ENCODE data around the gene DPP3. TPM values are rescaled to one million over a fixed set of nuclear protein-coding genes. Genes with fewer than 3 reads are reported as not detected.
A peak's percentile ranks its signal among the peaks of the same experiment; 100 is the strongest.

Gene DPP3
- total RNA-seq, 2 donors from 2014 or later: 67.9 to 117 TPM

- Mint-ChIP-seq H3K27ac (peak overlapping the region; percentile 31), H3K9me3 (no peaks in the 10 kb centered on the region), H3K27me3 (no peaks in the 10 kb centered on the region), H3K36me3 (ENCODE audit: low read depth) (peaks cover 20% of the 10 kb centered on the region), H3K4me1 (no peaks in the 10 kb centered on the region), H3K4me3 (no peak overlapping the region)
- no peak for ATAC-seq (replicated peaks)
Observed at GRCh38 chr11:66471142-66471541, 9.1 kb upstream of the DPP3 start.

- Mint-ChIP-seq H3K27ac (no peak overlapping the region), H3K4me3 (no peak overlapping the region), H3K4me1 (no peaks in the 10 kb centered on the region), H3K36me3 (ENCODE audit: low read depth) (peaks cover 20% of the 10 kb centered on the region), H3K9me3 (no peaks in the 10 kb centered on the region), H3K27me3 (no peaks in the 10 kb centered on the region)
- no peak for ATAC-seq (replicated peaks)
Observed at GRCh38 chr11:66472054-66472453, 8.2 kb upstream of the DPP3 start.

DNA sequence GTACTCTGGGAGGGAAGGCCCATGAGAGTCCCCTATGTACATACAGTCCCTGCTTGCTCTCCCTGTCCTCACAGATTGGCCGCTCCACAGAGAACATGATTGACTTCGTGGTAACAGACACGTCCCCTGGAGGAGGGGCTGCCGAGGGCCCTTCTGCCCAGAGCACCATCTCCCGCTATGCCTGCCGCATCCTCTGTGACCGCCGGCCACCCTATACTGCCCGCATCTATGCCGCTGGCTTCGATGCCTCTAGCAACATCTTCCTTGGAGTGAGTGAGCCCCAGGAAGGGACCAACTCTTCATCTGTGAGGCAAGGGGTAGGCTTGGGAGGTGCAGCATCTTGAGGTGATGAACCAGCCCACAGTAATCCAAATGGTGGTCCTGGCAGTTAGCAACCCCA, 7.1 kb upstream of the DPP3 start:
- H3K9me3 Mint-ChIP-seq: no peaks in the 10 kb centered on the region
- no peak overlapping the region for H3K27ac Mint-ChIP-seq
- no peaks in the 10 kb centered on the region for H3K27me3 Mint-ChIP-seq
- peaks cover 16% of the 10 kb centered on the region for H3K36me3 Mint-ChIP-seq (ENCODE audit: low read depth)
- no peak for ATAC-seq (replicated peaks)
- H3K4me3 Mint-ChIP-seq: no peak overlapping the region
- H3K4me1 Mint-ChIP-seq: no peaks in the 10 kb centered on the region

GRCh38 chr11:66473608-66474515, 6.4 kb upstream of the DPP3 start:
- H3K27me3 Mint-ChIP-seq: no peaks in the 10 kb centered on the region
- H3K4me1 Mint-ChIP-seq: no peaks in the 10 kb centered on the region
- no peak overlapping the region for H3K4me3 Mint-ChIP-seq
- no peaks in the 10 kb centered on the region for H3K9me3 Mint-ChIP-seq
- H3K36me3 Mint-ChIP-seq (ENCODE audit: low read depth): peaks cover 16% of the 10 kb centered on the region
- H3K27ac Mint-ChIP-seq: no peak overlapping the region
- ATAC-seq (replicated peaks): no peak

DNA sequence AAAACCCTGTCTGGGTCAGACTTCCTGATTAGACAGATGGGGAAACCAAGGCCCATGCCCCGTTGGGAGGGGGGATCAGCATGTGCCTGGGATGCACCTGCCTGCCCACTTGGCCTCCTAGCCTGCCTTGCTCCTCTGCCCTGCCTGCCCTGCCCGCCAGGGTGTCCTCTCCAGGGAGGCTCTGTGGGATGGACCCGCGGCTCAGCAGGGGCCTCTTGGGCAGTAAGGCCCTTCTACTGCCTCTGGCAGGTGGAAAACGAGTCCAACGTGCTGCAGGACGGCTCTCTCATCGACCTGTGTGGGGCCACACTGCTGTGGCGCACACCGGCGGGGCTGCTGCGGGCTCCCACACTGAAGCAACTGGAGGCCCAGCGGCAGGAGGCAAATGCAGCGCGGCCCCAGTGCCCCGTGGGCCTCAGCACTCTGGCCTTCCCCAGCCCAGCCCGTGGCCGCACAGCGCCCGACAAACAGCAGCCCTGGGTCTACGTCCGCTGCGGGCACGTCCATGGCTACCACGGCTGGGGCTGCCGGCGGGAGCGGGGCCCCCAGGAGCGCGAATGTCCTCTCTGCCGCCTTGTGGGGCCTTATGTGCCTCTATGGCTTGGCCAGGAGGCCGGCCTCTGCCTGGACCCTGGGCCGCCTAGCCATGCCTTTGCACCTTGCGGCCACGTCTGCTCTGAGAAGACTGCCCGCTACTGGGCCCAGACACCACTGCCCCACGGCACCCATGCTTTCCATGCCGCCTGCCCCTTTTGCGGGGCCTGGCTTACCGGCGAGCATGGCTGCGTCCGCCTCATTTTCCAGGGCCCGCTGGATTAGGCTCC, 4.7 kb upstream of the DPP3 start:
- Mint-ChIP-seq H3K4me3 (no peak overlapping the region), H3K36me3 (ENCODE audit: low read depth) (peaks cover 9% of the 10 kb centered on the region), H3K27ac (no peak overlapping the region), H3K9me3 (no peaks in the 10 kb centered on the region), H3K4me1 (no peaks in the 10 kb centered on the region), H3K27me3 (no peaks in the 10 kb centered on the region)
- ATAC-seq (replicated peaks): no peak

DNA sequence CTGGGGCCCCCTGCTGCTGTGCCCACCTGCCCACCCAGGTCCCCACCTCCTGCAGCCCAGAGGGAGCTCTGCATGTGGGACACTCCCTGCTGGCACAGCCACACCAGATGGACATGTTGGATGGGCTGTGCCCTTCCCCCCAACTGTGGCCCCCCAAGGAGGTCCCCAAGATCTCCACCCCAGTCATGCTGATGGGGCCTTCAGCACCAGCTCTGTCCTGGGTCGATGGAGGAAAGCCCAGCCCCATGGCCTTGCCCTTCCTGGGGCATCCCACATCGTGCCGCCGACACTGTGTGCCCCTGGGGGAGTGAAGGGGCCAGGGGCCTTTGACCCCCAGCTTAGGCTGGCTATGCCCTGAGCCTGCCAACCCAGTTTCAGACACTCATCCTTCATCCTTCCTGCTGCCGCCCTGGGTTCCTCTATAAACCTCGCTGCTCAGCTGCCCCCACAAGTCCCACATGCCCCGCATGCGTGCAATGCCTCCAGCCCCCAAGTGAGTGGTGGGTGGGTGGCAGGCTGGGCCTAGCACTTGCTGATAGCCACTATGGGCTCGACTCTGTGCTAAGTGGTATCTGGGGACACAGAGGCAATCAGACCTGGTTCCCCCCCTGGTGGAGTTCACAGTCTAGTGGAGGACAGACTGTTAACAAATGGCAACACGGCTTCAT, 3.9 kb upstream of the DPP3 start:
- no peak overlapping the region for H3K4me3 Mint-ChIP-seq
- no peak for ATAC-seq (replicated peaks)
- peaks cover 6% of the 10 kb centered on the region for H3K36me3 Mint-ChIP-seq (ENCODE audit: low read depth)
- peak overlapping the region; percentile 21 for H3K27ac Mint-ChIP-seq
- no peaks in the 10 kb centered on the region for H3K27me3 Mint-ChIP-seq
- H3K4me1 Mint-ChIP-seq: no peaks in the 10 kb centered on the region
- H3K9me3 Mint-ChIP-seq: no peaks in the 10 kb centered on the region

DNA sequence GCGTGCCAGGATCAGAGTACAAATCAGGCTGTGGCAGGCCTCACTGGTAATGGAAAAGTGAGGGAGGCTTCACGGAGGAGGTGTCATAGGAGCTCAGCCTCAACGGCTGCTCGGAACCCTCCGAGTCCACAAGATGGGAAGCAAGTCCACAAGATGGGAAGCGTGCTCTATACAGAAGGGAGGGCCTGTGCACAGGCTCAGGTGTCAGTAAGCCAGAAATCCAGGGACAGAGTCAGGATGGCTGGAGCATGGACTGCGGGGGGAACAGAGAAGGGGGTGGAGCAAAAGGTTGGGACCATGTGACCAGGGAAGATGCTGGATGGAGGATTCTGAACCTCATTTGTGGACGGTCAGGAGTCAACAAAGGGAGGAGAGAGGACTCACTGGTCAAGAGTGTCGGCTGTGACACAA, 3.4 kb upstream of the DPP3 start:
- no peak for ATAC-seq (replicated peaks)
- H3K27ac Mint-ChIP-seq: peak overlapping the region; percentile 21
- H3K4me3 Mint-ChIP-seq: no peak overlapping the region
- H3K27me3 Mint-ChIP-seq: no peaks in the 10 kb centered on the region
- H3K4me1 Mint-ChIP-seq: no peaks in the 10 kb centered on the region
- H3K36me3 Mint-ChIP-seq (ENCODE audit: low read depth): peaks cover 5% of the 10 kb centered on the region
- H3K9me3 Mint-ChIP-seq: no peaks in the 10 kb centered on the region

DNA sequence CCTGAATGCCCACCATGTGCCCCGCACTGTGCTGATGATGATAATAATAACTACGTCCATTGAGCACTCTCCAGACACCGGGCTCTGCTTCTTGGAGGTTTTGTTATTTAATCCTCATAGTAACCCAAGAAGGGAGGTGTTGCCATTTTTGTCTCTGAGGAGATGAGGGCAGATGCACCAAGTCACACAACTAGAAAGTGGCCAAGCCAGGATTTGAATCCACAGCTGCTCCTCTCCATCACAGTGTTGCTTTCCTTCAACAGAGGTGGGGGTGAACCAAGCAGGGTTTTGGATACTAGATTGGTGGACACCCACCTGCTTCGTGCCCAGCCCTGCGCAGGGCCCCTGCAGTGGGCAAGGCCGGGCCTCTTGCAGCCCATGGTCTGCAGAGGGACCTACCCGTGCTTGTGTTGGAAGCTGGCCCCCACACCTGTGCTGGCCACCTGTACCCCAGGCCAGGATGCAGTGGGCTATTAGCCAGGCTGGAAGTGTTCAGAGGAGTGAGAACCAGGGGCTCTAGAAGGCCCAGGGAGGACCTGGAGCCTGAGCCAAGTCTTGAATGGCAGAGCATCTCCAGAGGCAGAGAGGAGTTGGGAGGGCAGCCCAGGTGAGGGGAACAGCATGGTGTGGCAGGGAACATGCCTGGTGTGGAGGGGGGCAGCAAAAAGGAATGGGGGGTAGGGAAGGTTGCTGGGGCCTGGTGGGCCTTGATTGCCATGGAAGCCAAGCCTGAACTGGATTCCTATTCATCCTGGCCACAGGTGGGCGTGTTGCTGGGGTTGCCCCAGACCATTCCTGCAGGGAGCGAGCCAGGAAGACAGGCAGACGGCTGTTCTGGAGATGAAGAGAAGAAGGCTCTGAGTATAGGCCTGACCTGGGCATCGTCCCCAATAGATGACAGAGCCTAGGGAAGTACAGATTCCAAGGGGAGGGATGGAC, 2.7 kb upstream of the DPP3 start:
- Mint-ChIP-seq H3K9me3 (no peaks in the 10 kb centered on the region), H3K4me1 (no peaks in the 10 kb centered on the region), H3K27me3 (no peaks in the 10 kb centered on the region), H3K36me3 (ENCODE audit: low read depth) (peaks cover 11% of the 10 kb centered on the region), H3K4me3 (no peak overlapping the region), H3K27ac (no peak overlapping the region)
- no peak for ATAC-seq (replicated peaks)

- H3K9me3 Mint-ChIP-seq: no peaks in the 10 kb centered on the region
- no peaks in the 10 kb centered on the region for H3K27me3 Mint-ChIP-seq
- peak overlapping the region; percentile 85 for H3K27ac Mint-ChIP-seq
- peak overlapping the region; percentile 86 for H3K4me3 Mint-ChIP-seq
- no peak for ATAC-seq (replicated peaks)
- no peaks in the 10 kb centered on the region for H3K4me1 Mint-ChIP-seq
- peaks cover 25% of the 10 kb centered on the region for H3K36me3 Mint-ChIP-seq (ENCODE audit: low read depth)
Observed at GRCh38 chr11:66478729-66479393, 1.4 kb upstream of the DPP3 start.

GRCh38 chr11:66479394-66480116, 679 bp upstream of the DPP3 start:
- ATAC-seq (replicated peaks): no peak

GRCh38 chr11:66484806-66485380, 4.7 kb downstream of the DPP3 start:
- peak overlapping the region; percentile 34 for H3K27ac Mint-ChIP-seq
- H3K9me3 Mint-ChIP-seq: no peaks in the 10 kb centered on the region
- H3K36me3 Mint-ChIP-seq (ENCODE audit: low read depth): peaks cover 62% of the 10 kb centered on the region
- H3K27me3 Mint-ChIP-seq: no peaks in the 10 kb centered on the region
- H3K4me3 Mint-ChIP-seq: no peak overlapping the region
- no peaks in the 10 kb centered on the region for H3K4me1 Mint-ChIP-seq
- no peak for ATAC-seq (replicated peaks)

More at GRCh38 chr11:66479394-66480116, 679 bp upstream of the DPP3 start:
- peak overlapping the region; percentile 86 for H3K4me3 Mint-ChIP-seq
- peaks cover 22% of the 10 kb centered on the region for H3K36me3 Mint-ChIP-seq (ENCODE audit: low read depth)
- H3K4me1 Mint-ChIP-seq: no peaks in the 10 kb centered on the region
- peak overlapping the region; percentile 85 for H3K27ac Mint-ChIP-seq
- no peaks in the 10 kb centered on the region for H3K27me3 Mint-ChIP-seq
- H3K9me3 Mint-ChIP-seq: no peaks in the 10 kb centered on the region

GRCh38 chr11:66488957-66489356, 8.7 kb downstream of the DPP3 start:
- Mint-ChIP-seq H3K4me3 (no peak overlapping the region), H3K36me3 (ENCODE audit: low read depth) (peaks cover 59% of the 10 kb centered on the region), H3K27ac (peak overlapping the region; percentile 42), H3K9me3 (no peaks in the 10 kb centered on the region), H3K27me3 (no peaks in the 10 kb centered on the region), H3K4me1 (no peaks in the 10 kb centered on the region)
- no peak for ATAC-seq (replicated peaks)

Data from activated T-helper 17 cell treated with anti-CD3 and anti-CD28 coated beads, Interleukin-2, amount 50 U/mL, for 72 hours (primary cell).